Type B pancreatic cell (in vitro differentiated cells): ENCODE measurements around the gene CHMP2B. TPM values are rescaled to one million over a fixed set of nuclear protein-coding genes. Genes with fewer than 3 reads are reported as not detected.

Source experiments
- DNase-seq: peaks from one replicate; pipeline ENCODE4 v3.0.0; 2021; ENCODE audit warnings: mixed read lengths; ENCODE audit not compliant: unreplicated experiment; ENCODE audit errors: extremely low spot score
- H3K27ac Mint-ChIP-seq: 2 replicates; pipeline ENCODE4 v1.8.0; 2021; ENCODE audit warnings: mild to moderate bottlenecking, mixed read lengths
- H3K27me3 Mint-ChIP-seq: 2 replicates; pipeline ENCODE4 v1.8.0; 2021; ENCODE audit warnings: mixed read lengths
- H3K36me3 Mint-ChIP-seq: 2 replicates; pipeline ENCODE4 v1.8.0; 2021; ENCODE audit warnings: mixed read lengths
- H3K4me1 Mint-ChIP-seq: one replicate; pipeline ENCODE4 v1.8.0; 2021; ENCODE audit warnings: mixed read lengths; ENCODE audit not compliant: unreplicated experiment
- H3K4me3 Mint-ChIP-seq: 2 replicates; pipeline ENCODE4 v1.8.0; 2021; ENCODE audit warnings: mild to moderate bottlenecking, mixed read lengths
- H3K9me3 Mint-ChIP-seq: 2 replicates; pipeline ENCODE4 v1.8.0; 2021; ENCODE audit warnings: mixed read lengths
- total RNA-seq: library from RNA; stranded (reverse); gene quantifications from 2 replicates; pipeline ENCODE4 v1.2.1, GENCODE V29; 2021; ENCODE audit warnings: low replicate concordance
- TF ChIP-seq, protein P1 (sequence below): fragments of 200-600 bp; sonication (generic); conservative IDR thresholded peaks from 2 replicates; pipeline ENCODE4 v1.5.0; 2021; ENCODE audit warnings: antibody characterized with exemption, mild to moderate bottlenecking

The CHMP2B gene
- total RNA-seq, 1 donor from 2014 or later: 29.0 TPM

- TF ChIP-seq, protein P1, sequence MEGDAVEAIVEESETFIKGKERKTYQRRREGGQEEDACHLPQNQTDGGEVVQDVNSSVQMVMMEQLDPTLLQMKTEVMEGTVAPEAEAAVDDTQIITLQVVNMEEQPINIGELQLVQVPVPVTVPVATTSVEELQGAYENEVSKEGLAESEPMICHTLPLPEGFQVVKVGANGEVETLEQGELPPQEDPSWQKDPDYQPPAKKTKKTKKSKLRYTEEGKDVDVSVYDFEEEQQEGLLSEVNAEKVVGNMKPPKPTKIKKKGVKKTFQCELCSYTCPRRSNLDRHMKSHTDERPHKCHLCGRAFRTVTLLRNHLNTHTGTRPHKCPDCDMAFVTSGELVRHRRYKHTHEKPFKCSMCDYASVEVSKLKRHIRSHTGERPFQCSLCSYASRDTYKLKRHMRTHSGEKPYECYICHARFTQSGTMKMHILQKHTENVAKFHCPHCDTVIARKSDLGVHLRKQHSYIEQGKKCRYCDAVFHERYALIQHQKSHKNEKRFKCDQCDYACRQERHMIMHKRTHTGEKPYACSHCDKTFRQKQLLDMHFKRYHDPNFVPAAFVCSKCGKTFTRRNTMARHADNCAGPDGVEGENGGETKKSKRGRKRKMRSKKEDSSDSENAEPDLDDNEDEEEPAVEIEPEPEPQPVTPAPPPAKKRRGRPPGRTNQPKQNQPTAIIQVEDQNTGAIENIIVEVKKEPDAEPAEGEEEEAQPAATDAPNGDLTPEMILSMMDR: no peak
- H3K36me3 Mint-ChIP-seq: peaks cover 16% of the 10 kb centered on the region
- H3K9me3 Mint-ChIP-seq: no peaks in the 10 kb centered on the region
- H3K4me3 Mint-ChIP-seq: no peak overlapping the region
- no peaks in the 10 kb centered on the region for H3K27me3 Mint-ChIP-seq
- DNase-seq: no peak
- H3K27ac Mint-ChIP-seq: no peak overlapping the region
- H3K4me1 Mint-ChIP-seq: no peaks in the 10 kb centered on the region
These were observed 21.7 kb downstream of the CHMP2B start for GRCh38 chr3:87248831-87249230.

DNA sequence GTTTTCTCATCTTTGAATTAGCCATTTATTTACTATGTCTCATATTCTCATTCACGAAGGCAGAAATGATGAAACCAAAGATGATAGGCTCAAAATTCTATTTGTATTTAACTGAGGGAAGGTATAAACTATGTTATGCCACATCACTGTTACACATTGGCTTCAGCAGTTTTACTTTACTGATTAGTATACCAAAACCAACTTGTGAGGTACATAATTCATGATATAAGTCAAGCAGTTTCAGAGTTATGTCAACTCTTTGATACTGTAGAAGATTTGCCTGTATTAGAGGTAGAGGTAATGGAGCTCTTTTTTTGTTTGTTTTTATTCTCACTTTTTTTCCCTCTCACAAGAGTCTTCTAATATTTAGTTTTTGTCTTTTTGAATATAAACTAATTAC, 22.9 kb downstream of the CHMP2B start:
- Mint-ChIP-seq H3K4me1 (no peaks in the 10 kb centered on the region), H3K9me3 (no peaks in the 10 kb centered on the region), H3K27me3 (no peaks in the 10 kb centered on the region), H3K27ac (no peak overlapping the region), H3K36me3 (peaks cover 23% of the 10 kb centered on the region), H3K4me3 (no peak overlapping the region)
- TF ChIP-seq, protein P1: no peak
- DNase-seq: no peak

- H3K27ac Mint-ChIP-seq: no peak overlapping the region
- H3K9me3 Mint-ChIP-seq: no peaks in the 10 kb centered on the region
- peaks cover 3% of the 10 kb centered on the region for H3K27me3 Mint-ChIP-seq
- TF ChIP-seq, protein P1: peak; percentile 87
- H3K4me3 Mint-ChIP-seq: no peak overlapping the region
- H3K36me3 Mint-ChIP-seq: no peaks in the 10 kb centered on the region
- H3K4me1 Mint-ChIP-seq: no peaks in the 10 kb centered on the region
- no peak for DNase-seq
These were observed 33.2 kb downstream of the CHMP2B start for GRCh38 chr3:87260270-87260669.

DNA sequence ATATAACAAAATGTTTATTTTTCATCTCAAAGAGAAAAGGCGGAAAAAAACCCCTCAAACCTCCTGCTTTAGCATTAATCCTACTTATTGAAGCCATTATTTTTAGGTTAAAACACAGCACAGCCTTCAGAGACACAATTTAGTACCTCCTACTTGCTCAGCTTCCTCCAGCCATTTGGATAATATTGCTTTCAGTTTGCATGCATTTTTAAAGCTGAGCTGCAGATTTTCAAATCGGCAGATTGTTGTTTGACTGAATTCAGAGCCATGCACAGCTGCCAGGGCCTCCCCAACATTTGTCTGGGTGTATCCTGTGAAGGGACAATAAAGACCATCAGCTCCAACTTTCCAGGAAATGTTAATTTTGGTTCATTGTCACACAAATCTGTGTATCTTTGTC, 34.8 kb downstream of the CHMP2B start:
- Mint-ChIP-seq H3K27me3 (peaks cover 3% of the 10 kb centered on the region), H3K4me3 (no peak overlapping the region), H3K4me1 (no peaks in the 10 kb centered on the region), H3K27ac (no peak overlapping the region), H3K36me3 (no peaks in the 10 kb centered on the region), H3K9me3 (no peaks in the 10 kb centered on the region)
- DNase-seq: no peak
- TF ChIP-seq, protein P1: no peak

- DNase-seq: no peak
- Mint-ChIP-seq H3K9me3 (no peaks in the 10 kb centered on the region), H3K4me1 (peaks cover 16% of the 10 kb centered on the region), H3K27me3 (peaks cover 3% of the 10 kb centered on the region), H3K4me3 (no peak overlapping the region), H3K27ac (no peak overlapping the region), H3K36me3 (no peaks in the 10 kb centered on the region)
- TF ChIP-seq, protein P1: no peak
These were observed 41.0 kb downstream of the CHMP2B start for GRCh38 chr3:87267953-87268645.
